GM12872 (cell line): ENCODE measurements around the gene SYCE1L.

Experiments
- TF ChIP-seq, protein P1 (sequence below): IDR thresholded peaks from 3 replicates; pipeline ENCODE4 v1.5.1; 2011; ENCODE audit warnings: low read depth, mild to moderate bottlenecking, low read length, moderate library complexity; ENCODE audit not compliant: insufficient read depth

SYCE1L gene, protein sequence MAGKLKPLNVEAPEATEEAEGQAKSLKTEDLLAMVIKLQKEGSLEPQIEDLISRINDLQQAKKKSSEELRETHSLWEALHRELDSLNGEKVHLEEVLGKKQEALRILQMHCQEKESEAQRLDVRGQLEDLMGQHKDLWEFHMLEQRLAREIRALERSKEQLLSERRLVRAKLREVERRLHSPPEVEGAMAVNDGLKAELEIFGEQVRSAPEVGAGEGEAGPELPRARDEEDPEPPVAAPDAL

DNA sequence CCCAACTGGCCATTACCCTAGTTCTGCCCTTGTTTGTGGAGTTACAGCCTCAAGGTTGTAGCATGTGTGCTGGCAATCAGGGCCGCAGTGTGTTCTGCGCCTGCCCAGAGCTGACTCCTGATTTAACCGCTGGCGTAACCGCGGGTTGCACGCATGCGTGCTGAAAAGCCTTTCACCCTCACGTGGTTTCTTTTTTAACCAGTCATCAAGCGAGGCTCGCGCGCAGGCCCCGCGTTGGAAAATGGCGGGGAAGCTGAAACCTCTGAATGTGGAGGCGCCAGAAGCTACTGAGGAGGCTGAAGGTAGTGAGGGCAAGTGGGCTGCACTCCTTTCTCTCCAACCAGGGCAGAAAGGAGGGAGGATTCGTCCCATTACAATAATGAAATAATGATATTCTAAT, at the start of gene SYCE1L:
SYCE1L (plus strand) TSS at position 198 of the 400 bp plus-strand sequence; CDS start at position 242, 44 bp downstream.
- TF ChIP-seq, protein P1, sequence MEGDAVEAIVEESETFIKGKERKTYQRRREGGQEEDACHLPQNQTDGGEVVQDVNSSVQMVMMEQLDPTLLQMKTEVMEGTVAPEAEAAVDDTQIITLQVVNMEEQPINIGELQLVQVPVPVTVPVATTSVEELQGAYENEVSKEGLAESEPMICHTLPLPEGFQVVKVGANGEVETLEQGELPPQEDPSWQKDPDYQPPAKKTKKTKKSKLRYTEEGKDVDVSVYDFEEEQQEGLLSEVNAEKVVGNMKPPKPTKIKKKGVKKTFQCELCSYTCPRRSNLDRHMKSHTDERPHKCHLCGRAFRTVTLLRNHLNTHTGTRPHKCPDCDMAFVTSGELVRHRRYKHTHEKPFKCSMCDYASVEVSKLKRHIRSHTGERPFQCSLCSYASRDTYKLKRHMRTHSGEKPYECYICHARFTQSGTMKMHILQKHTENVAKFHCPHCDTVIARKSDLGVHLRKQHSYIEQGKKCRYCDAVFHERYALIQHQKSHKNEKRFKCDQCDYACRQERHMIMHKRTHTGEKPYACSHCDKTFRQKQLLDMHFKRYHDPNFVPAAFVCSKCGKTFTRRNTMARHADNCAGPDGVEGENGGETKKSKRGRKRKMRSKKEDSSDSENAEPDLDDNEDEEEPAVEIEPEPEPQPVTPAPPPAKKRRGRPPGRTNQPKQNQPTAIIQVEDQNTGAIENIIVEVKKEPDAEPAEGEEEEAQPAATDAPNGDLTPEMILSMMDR = no peak

GRCh38 chr16:77157346-77158058, 41.7 kb upstream of the SYCE1L start:
- TF ChIP-seq, protein P1 = no peak

- TF ChIP-seq, protein P1 = no peak
Measured at GRCh38 chr16:77158293-77158692, 40.9 kb upstream of the SYCE1L start.

GRCh38 chr16:77165006-77165405, 34.2 kb upstream of the SYCE1L start:
- TF ChIP-seq, protein P1 = no peak

- TF ChIP-seq, protein P1 = no peak
Measured at GRCh38 chr16:77166726-77167125, 32.5 kb upstream of the SYCE1L start.

GRCh38 chr16:77168901-77169300, 30.3 kb upstream of the SYCE1L start:
- TF ChIP-seq, protein P1 = no peak

DNA sequence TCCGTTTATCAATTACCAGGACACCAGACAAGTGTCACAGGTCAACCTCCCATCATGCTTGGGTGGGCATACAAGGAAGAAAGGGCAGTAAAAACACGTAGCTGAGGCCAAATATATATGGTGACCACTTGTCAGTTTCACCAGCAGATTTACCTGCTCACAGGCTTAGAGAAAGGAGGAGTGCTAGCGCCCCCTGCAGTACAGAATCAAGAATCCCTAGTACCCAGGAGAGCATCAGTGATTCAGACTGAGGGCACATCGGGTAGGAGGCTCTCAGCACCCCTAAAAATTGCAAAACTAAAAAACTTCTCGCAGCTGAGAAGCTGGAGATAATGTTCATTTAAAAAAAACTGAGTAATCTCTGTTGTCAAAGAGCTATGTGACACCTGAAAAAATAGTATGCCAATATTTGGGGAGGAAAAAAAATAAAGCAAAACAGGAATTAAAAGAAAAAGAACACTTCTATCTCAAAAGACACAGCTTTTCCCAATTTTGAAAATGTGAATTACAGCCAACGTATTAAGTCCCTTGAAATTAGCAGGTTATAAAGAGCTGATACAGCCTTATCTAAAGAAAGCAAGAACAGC, 29.5 kb upstream of the SYCE1L start:
- TF ChIP-seq, protein P1 = peak; percentile 82
